NCI-H2107 (cell line): ENCODE results near the gene CSNK1A1.
A peak's percentile ranks its signal among the peaks of the same experiment; 100 is the strongest.
"Not testable (repeated sequence)": the region's sequence is repeated elsewhere in the genome, so short reads cannot be mapped to it uniquely, and the experiment has no call there.

ENCODE experiments used
- DNase-seq: peaks from one replicate; lab custom pipeline; 2025; lab: John Stamatoyannopoulos, UW

Gene CSNK1A1

DNA sequence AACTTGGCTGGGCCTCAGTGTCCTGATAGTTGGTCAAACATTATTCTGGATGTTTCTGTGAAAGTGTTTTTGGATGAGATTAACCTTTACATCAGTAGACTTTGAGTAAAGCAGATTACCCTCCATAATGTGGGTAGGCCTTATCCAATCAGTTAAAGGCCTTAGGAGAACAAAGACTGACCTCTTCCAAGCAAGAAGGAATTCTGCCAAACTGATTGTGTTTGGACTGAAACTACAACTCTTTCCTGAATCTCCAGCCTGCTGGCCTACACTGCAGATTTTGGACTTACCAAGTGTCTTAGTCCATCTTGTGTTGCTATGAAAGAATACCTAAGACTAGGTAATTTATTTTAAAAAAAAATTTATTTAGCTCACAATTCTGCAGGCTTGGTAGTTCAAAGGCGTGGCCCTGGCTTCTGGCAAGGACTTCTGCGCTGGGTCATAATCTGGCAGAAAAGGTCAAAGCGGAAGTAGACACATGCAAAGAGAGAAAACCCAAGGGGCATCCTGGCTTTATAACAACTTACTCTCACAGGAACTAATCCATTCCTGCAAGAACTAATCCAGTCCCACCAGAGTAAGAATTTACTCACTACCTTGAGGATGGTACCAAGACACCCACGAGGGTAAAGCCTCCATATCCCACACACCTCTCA is 21.5 kb upstream of the CSNK1A1 start:
- no peak for DNase-seq

- DNase-seq, result no peak
Observed at GRCh38 chr5:149572170-149572569, 20.9 kb upstream of the CSNK1A1 start.

DNA sequence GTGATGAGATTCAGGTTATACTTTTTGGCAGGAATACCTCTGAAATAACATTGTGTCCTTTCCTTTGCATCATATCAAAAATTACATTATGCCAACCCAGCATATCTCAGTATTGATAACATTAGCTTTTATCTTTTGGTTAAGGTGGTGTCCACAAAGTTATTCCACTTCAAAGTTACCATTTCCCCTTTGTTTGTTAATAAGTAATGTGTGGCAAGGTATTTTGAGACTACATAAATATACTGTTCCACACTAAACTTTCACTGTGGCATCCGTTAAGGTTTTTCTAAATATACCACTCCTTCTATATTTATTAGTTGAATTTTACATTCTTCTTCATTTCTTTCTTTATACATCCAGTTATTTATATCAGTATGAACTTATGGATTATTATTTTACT is 16.0 kb upstream of the CSNK1A1 start:
- DNase-seq, result no peak

- peak; percentile 46 for DNase-seq
Observed at GRCh38 chr5:149564542-149565140, 13.4 kb upstream of the CSNK1A1 start.

GRCh38 chr5:149563466-149563865 is 12.2 kb upstream of the CSNK1A1 start:
- no peak for DNase-seq

DNA sequence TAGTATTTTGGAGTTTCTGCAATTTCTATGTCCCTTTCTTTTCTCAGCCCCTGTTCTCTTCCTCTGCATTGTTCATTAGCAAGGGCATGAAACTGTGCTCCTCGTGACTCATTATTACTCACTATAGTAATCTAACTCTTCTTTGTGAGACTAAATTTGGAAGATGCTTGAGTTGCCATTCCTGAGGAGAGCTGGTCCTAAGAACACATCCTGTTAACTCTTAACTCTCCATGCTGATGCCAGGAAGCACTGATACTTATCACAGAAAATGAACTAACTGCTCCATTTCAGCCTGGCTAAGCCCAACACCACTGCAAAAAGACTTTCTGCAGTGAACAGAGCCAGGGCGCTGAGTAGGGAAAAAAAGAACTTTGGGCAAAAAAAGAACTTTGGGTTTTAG is 10.6 kb upstream of the CSNK1A1 start:
- DNase-seq, result no peak

GRCh38 chr5:149559706-149560105 is 8.5 kb upstream of the CSNK1A1 start:
- DNase-seq, result no peak

DNA sequence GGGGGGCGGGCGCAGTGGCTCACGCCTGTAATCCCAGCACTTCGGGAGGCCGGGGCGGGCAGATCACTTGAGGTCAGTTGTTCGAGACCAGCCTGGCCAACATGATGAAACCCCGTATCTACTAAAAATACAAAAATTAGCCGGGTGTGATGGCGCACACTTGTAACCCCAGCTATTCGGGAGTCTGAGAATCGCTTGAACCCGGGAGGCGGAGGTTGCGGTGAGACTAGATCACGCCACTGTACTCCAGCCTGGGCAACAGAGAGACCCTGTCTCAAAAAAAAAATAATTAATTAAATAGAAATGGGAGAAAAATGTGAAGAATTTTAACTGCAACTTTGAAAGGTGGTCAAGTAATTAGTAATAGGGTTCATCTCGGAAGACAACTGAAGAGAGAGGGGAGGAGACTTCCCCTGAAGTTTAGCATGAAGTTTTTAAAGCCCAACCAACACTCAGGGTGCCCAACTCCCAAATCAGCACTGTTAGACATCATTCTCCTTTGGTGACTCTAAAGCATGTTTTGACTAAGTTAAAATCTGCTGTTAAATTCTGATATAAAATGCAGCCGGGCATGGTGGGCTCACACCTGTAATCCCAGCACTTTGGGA is 1.4 kb upstream of the CSNK1A1 start:
- DNase-seq, result no peak

DNA sequence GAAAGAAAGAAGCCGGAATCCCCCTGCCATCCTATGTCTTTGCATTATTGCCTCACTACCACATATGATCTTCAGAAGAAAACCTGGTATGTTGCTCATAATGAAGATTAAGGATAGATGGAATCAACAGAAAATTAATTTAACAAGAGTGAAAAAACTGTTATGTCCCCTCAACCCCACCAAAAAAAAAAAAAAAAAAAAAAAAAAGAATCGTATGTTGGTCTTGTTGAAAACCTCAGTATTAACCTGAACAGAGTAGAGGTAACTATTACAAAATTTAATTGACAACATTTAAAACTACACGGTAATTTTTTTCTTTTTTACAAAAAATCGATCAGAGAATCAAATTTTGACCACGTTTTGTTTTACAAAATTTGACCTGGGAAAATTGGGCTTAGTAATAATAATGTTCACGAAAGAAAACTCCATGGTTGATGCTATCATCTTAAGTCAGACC is 827 bp upstream of the CSNK1A1 start:
- DNase-seq, result no peak

GRCh38 chr5:149550594-149551226 is 529 bp downstream of the CSNK1A1 start:
- DNase-seq, result no peak

DNA sequence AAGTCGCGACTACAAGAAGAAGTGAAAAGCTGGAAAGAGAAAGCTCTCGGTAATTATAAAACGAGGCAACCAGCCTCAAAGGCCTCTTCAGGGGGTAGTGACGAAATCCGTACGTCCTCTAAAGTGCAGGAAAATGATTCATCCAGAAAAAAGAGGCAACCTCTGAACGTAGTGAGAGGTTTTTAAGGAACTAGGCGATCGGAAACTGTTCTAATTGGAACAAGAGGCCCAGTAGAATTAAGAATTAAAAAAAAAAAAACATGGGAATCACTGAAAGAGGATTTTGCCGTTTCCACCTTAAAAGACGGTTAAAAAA is 1.0 kb downstream of the CSNK1A1 start:
- DNase-seq, result no peak

DNA sequence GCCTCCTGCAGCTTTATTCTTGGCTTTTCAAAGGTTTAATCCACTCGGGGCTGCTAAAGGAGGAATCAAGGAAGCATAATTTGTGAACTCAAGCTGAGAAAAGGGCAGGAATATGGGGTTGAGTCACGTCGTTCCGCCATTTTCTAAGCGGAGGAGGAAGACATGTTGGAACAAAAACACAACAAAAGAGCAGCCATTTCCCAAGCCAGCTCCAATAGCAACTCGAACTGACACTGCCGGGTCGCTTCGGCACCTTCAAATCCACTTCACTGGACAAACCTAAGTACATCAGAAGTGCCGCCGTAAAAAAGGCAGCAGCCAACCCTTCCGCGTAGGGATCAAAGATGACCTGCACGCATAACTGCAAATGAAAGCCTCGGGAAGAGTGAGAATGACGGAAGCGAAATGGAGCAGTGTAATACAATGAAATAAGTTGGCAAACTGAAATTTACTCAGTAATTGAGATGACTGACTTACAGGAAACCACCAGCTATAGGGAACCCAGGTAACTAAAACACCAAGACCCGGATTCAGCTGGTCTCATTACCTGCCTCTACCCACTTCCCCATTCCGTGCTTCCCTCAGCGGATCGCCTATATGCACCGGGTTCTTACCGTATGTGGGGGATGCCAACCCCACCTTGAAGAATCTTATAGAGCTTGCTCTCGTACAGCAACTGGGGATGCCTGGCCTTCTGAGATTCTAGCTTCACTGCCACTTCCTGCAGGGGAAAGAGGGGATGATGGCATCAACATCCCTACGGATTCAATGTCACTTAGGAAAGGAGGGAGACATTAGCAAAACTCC is 1.6 kb downstream of the CSNK1A1 start:
- no peak for DNase-seq

GRCh38 chr5:149546974-149547373 is 4.3 kb downstream of the CSNK1A1 start:
- DNase-seq, result no peak

GRCh38 chr5:149545327-149545726 is 5.9 kb downstream of the CSNK1A1 start:
- no peak for DNase-seq

- DNase-seq, result no peak
Observed at GRCh38 chr5:149544028-149544420, 7.2 kb downstream of the CSNK1A1 start.

- DNase-seq, result no peak
Observed at GRCh38 chr5:149543361-149544027, 7.7 kb downstream of the CSNK1A1 start.

GRCh38 chr5:149541893-149542292 is 9.3 kb downstream of the CSNK1A1 start:
- DNase-seq, result no peak

- no peak for DNase-seq
Observed at GRCh38 chr5:149540089-149540488, 11.2 kb downstream of the CSNK1A1 start.

- no peak for DNase-seq
Observed at GRCh38 chr5:149537374-149537975, 13.8 kb downstream of the CSNK1A1 start.

- not testable (repeated sequence) for DNase-seq
Observed at GRCh38 chr5:149535787-149536186, 15.5 kb downstream of the CSNK1A1 start.

DNA sequence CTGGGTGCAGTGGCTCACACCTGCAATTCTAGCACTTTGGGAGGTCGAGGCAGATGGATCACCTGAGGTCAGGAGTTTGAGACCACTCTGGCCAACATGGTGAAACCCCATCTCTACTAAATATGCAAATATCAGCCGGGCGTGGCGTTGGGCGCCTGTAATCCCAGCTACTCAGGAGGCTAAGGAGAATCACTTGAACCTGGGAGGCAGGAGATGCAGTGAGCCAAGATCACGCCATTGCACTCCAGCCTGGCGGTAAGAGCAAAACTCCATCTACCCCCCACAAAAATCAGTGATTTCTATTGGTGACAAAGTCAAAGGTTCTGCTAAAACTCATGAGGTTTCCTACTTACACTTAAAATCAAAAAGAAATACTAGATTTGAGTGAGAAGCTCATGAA is 18.8 kb downstream of the CSNK1A1 start:
- no peak for DNase-seq
